ENCODE results near the gene MEGF8. TPM values are rescaled to one million over a fixed set of nuclear protein-coding genes. Genes with fewer than 3 reads are reported as not detected.

MEGF8 gene
- total and polyA plus RNA-seq, 9 of the 15 experiments (the other 6 are each of a cell fraction or from before 2014, with no cell fraction given): 0.28 to 13.1 (median 3.0) TPM

GRCh38 chr19:42301646-42302203, 23.7 kb upstream of the MEGF8 start, which contains the start of gene PRR19 (continued):
- TF ChIP-seq JUND (IDR thresholded peaks at IDR 0.05; ENCODE audit: borderline replicate concordance, low read depth, low read length) (no peak), JUND (tag; IDR thresholded peaks at IDR 0.05; ENCODE audit: borderline replicate concordance, low read depth, low read length) (0 out of 3 replicates have a peak, but pooled peaks have one; percentile 20), ZKSCAN8 (CRISPR knock-in tag; IDR thresholded peaks at IDR 0.05) (no peak), ZNF696 (CRISPR knock-in tag; conservative IDR thresholded peaks at IDR 0.05) (no peak), YY1 (IDR thresholded peaks at IDR 0.05; ENCODE audit: borderline replicate concordance in 1 of 3, control insufficient read depth in 1 of 3, extremely low read depth in 1 of 3, insufficient read depth in 3 of 3, insufficient read length in 1 of 3, insufficient replicate concordance in 2 of 3, low read depth in 1 of 3, low read length in 2 of 3) (peak in 1 of 3 experiments; percentile 30), KHSRP (IDR thresholded peaks at IDR 0.05) (no peak), ZNF445 (CRISPR knock-in tag; IDR thresholded peaks at IDR 0.05; ENCODE audit: low read depth) (no peak), TCF3 (CRISPR knock-in tag; IDR thresholded peaks at IDR 0.05) (peak; percentile 27; the same call in 1 of the 2 replicates), RB1 (IDR thresholded peaks at IDR 0.05; ENCODE audit: low read depth) (peak; percentile 5; the same call in 1 of the 2 replicates), XRCC5 (IDR thresholded peaks at IDR 0.05; ENCODE audit: low read depth, low read length) (0 out of 2 replicates have a peak, but pooled peaks have one; percentile 3), E2F6 (IDR thresholded peaks at IDR 0.05; ENCODE audit: borderline replicate concordance in 1 of 2, extremely low read depth in 1 of 2, insufficient read depth in 1 of 2, insufficient read length in 1 of 2, low read depth in 1 of 2, low read length in 1 of 2, poor library complexity in 1 of 2, severe bottlenecking in 1 of 2) (peak in 1 of 2 experiments; percentile 63), RREB1 (CRISPR knock-in tag; IDR thresholded peaks at IDR 0.05) (peak; percentile 80; the same call in 1 of the 2 replicates), ATF3 (IDR thresholded peaks at IDR 0.05) (no peak), ATF3 (CRISPR knock-in tag; conservative IDR thresholded peaks at IDR 0.05) (no peak), CREB3 (tag; conservative IDR thresholded peaks at IDR 0.05; ENCODE audit: low read depth) (no peak)

Data from K562 (cell line).